ENCODE results near the gene DNER.
"Not testable (repeated sequence)": the region's sequence is repeated elsewhere in the genome, so short reads cannot be mapped to it uniquely, and the experiment has no call there.

Gene DNER

DNA sequence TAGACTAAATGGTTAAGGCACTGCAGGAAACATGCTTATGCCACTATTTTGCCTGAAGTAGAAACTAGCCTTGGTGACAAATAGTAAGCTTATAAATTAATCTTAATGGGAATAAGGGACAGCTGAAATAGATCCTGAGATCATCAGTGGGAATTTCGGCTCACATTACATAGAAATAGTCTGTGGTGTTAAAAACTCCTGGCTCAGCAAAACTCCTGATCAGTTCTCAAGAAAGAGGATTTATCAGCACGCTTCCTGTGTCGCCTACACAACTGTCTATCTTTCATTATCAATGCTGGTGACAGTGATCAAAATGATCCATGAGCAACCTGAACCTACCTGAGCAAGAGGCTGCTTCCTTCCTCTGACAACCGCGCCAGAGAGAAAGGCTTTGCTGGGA is 17.0 kb upstream of the DNER start:
- no peak for DNase-seq (ENCODE audit: low spot score)
- in situ Hi-C loops (cut with MboI; ENCODE audit: low pct_unique_long_range_greater_than_20kb, low sequenced_read_pairs, unreplicated experiment) = no loop called here
- TF ChIP-seq CTCF (IDR thresholded peaks at IDR 0.05; ENCODE audit: extremely low read depth, insufficient read depth, missing control alignments) = no peak

GRCh38 chr2:229728370-229728769 is 14.0 kb upstream of the DNER start:
- in situ Hi-C loops (cut with MboI; ENCODE audit: low pct_unique_long_range_greater_than_20kb, low sequenced_read_pairs, unreplicated experiment) = no loop called here
- DNase-seq (ENCODE audit: low spot score) = no peak
- TF ChIP-seq CTCF (IDR thresholded peaks at IDR 0.05; ENCODE audit: extremely low read depth, insufficient read depth, missing control alignments) = no peak

DNA sequence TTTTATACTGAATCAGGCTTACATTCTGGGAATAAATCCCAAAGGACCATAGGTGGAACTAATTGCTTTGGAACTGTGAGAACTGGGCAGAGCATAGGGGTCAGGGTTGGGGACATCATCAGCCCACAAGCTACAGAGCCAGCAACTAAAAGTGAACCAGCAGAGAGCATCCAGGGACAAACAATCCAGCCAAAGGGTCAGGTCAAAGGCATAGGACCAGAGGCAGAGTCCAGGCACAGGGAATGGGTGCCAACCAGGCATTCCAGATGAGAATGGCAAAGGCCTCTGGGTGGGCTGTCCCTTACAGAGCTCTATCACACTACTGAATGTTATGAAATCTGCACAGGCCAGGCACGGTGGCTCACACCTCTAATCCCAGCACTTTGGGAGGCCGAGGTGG is 12.3 kb upstream of the DNER start:
- in situ Hi-C loops (cut with MboI; ENCODE audit: low pct_unique_long_range_greater_than_20kb, low sequenced_read_pairs, unreplicated experiment) = no loop called here
- no peak for TF ChIP-seq CTCF (IDR thresholded peaks at IDR 0.05; ENCODE audit: extremely low read depth, insufficient read depth, missing control alignments)

GRCh38 chr2:229725716-229726574 is 11.6 kb upstream of the DNER start:
- in situ Hi-C loops (cut with MboI; ENCODE audit: low pct_unique_long_range_greater_than_20kb, low sequenced_read_pairs, unreplicated experiment) = no loop called here
- no peak for DNase-seq (ENCODE audit: low spot score)
- no peak for TF ChIP-seq CTCF (IDR thresholded peaks at IDR 0.05; ENCODE audit: extremely low read depth, insufficient read depth, missing control alignments)

More for the DNA sequence above, 12.3 kb upstream of the DNER start:
- no peak for DNase-seq (ENCODE audit: low spot score)

GRCh38 chr2:229723192-229723591 is 8.8 kb upstream of the DNER start:
- DNase-seq (ENCODE audit: low spot score); in situ Hi-C loops (cut with MboI; ENCODE audit: low pct_unique_long_range_greater_than_20kb, low sequenced_read_pairs, unreplicated experiment): not testable (repeated sequence)

DNA sequence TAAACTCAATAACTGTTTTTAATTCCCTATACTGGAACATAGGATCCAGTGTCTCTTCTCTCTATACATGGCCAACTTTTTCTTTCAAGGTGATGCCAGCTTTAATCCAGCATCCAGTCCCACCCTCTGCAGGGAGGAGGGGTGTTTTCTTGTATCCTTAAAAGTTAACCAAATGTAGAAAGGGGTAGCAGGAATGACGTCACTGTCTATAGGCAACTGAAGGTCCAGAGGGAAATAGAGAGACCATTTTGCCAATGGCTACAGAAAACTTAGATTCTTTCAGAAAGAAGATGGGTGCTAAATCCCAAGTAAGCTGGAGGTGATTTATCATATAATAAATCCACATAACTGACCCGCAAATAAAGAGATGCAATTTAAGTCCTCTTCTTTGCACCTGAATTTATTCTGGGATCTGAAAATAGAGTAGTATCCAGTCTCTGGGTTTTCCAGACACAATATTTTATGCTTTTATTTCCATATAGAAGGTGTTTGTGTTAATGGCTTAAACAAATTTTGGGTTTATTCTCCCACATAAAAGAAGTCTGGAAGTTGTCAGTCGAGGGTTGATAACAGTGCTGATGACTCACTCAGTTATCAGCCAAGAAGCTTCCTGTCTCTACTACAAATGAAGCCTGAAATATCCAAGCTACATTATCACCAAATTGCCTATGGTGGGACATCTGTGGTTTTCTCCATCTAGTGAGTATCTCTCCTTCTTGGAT is 5.7 kb upstream of the DNER start:
- in situ Hi-C loops (cut with MboI; ENCODE audit: low pct_unique_long_range_greater_than_20kb, low sequenced_read_pairs, unreplicated experiment) = no loop called here
- no peak for TF ChIP-seq CTCF (IDR thresholded peaks at IDR 0.05; ENCODE audit: extremely low read depth, insufficient read depth, missing control alignments)
- DNase-seq (ENCODE audit: low spot score) = no peak

DNA sequence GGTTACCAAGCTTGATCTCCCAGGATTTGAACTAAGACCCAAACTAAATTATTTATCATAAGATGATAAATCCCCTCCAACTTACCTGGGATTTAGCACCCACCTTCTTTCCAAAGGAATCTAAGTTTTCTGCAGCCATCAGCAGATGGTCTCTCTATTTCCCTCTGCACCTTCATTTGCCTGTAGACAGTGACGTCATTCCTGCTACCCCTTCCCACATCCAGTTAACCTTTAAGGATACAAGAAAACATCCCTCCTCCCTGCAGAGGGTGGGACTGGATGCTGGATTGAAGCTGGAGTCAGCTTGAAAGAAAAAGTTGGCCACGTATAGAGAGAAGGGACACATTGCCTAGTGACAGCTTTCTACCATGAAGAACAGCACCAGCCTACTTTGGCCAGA is 3.7 kb upstream of the DNER start:
- no peak for DNase-seq (ENCODE audit: low spot score)
- TF ChIP-seq CTCF (IDR thresholded peaks at IDR 0.05; ENCODE audit: extremely low read depth, insufficient read depth, missing control alignments) = no peak
- in situ Hi-C loops (cut with MboI; ENCODE audit: low pct_unique_long_range_greater_than_20kb, low sequenced_read_pairs, unreplicated experiment) = no loop called here

Data from GM13977 (cell line).